Stimulated activated CD8-positive, alpha-beta memory T cell treated with anti-CD3 and anti-CD28 coated beads, Interleukin-7, amount 100 ng/mL, for 24 hours (primary cell): ENCODE measurements around the gene AURKAIP1.
"Not testable (repeated sequence)": the region's sequence is repeated elsewhere in the genome, so short reads cannot be mapped to it uniquely, and the experiment has no call there.

ENCODE experiments used
- DNase-seq: peaks from one replicate; pipeline ENCODE4 v3.0.0-alpha.2; 2020; ENCODE audit warnings: low read depth

AURKAIP1 gene

GRCh38 chr1:1385339-1385738 lies 10.3 kb upstream of the AURKAIP1 start:
- DNase-seq: not testable (repeated sequence)

GRCh38 chr1:1381294-1381693 lies 6.3 kb upstream of the AURKAIP1 start:
- DNase-seq: no peak

GRCh38 chr1:1380860-1381259 lies 5.9 kb upstream of the AURKAIP1 start:
- DNase-seq: no peak

GRCh38 chr1:1377540-1378205 lies 2.7 kb upstream of the AURKAIP1 start:
- DNase-seq: no peak

- no peak for DNase-seq
These were observed 1.7 kb upstream of the AURKAIP1 start for GRCh38 chr1:1376551-1377226.

GRCh38 chr1:1374589-1374928 lies 448 bp downstream of the AURKAIP1 start:
- no peak for DNase-seq

GRCh38 chr1:1373815-1374588 lies 1.0 kb downstream of the AURKAIP1 start:
- DNase-seq: no peak

GRCh38 chr1:1373051-1373814 lies 1.8 kb downstream of the AURKAIP1 start:
- no peak for DNase-seq

- peak; percentile 75 for DNase-seq
These were observed 3.0 kb downstream of the AURKAIP1 start for GRCh38 chr1:1371746-1372711.

GRCh38 chr1:1371364-1371745 lies 3.7 kb downstream of the AURKAIP1 start:
- DNase-seq: no peak

- DNase-seq: no peak
These were observed 4.2 kb downstream of the AURKAIP1 start for GRCh38 chr1:1370771-1371300.

GRCh38 chr1:1370094-1370493 lies 4.9 kb downstream of the AURKAIP1 start:
- not testable (repeated sequence) for DNase-seq

GRCh38 chr1:1367315-1367714 lies 7.7 kb downstream of the AURKAIP1 start:
- no peak for DNase-seq

- no peak for DNase-seq
These were observed 8.3 kb downstream of the AURKAIP1 start for GRCh38 chr1:1366699-1367066.

- no peak for DNase-seq
These were observed 8.9 kb downstream of the AURKAIP1 start for GRCh38 chr1:1365875-1366698.

GRCh38 chr1:1364266-1364665 lies 10.7 kb downstream of the AURKAIP1 start:
- no peak for DNase-seq

GRCh38 chr1:1361982-1362423 lies 13.0 kb downstream of the AURKAIP1 start:
- no peak for DNase-seq

GRCh38 chr1:1361233-1361981 lies 13.6 kb downstream of the AURKAIP1 start:
- no peak for DNase-seq

- no peak for DNase-seq
These were observed 14.4 kb downstream of the AURKAIP1 start for GRCh38 chr1:1360506-1361169.
